Measurements from ENCODE around the gene BTBD10. TPM values are rescaled to one million over a fixed set of nuclear protein-coding genes. Genes with fewer than 3 reads are reported as not detected.

Gene BTBD10
- total and polyA plus RNA-seq, 4 donors = 3.7 to 12.7 (median 8.8) TPM

DNA sequence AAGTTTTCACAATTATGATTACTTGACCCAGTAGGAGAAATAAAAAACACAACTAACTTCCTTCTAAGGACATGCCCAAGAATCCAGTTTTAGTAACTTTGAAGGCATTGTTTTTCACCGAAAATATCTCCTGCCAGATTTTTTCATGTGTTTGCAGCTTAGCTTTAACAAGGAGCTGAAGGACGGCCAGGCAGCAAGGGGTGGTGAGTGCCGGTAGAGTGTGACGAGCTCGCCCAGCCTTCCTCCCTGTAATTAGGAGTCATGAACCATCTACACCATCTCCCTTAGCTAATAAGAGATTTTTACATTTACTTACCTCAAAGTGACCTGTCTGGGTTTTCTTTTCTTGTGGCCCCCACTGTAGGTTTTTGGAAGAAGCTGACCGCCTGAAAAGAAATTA lies 113.4 kb downstream of the BTBD10 start:
- no peak for DNase-seq (ENCODE audit: low spot score)
- H3K9me3 ChIP-seq (ENCODE audit: control insufficient read depth in 4 of 4, low read length in 3 of 4) = no peaks in the 10 kb centered on the region
- WGBS = 98% methylated on average over 6 of the region's 6 CpGs
- H3K4me3 ChIP-seq (ENCODE audit: low read depth in 1 of 3, low read length in 3 of 3) = no peak overlapping the region
- peaks cover 0 to under 1% (median under 1%) of the 10 kb centered on the region in 4 donors for H3K4me1 ChIP-seq (ENCODE audit: control insufficient read depth in 4 of 4, insufficient read depth in 4 of 4, low read length in 3 of 4)
- TF ChIP-seq, protein P1, sequence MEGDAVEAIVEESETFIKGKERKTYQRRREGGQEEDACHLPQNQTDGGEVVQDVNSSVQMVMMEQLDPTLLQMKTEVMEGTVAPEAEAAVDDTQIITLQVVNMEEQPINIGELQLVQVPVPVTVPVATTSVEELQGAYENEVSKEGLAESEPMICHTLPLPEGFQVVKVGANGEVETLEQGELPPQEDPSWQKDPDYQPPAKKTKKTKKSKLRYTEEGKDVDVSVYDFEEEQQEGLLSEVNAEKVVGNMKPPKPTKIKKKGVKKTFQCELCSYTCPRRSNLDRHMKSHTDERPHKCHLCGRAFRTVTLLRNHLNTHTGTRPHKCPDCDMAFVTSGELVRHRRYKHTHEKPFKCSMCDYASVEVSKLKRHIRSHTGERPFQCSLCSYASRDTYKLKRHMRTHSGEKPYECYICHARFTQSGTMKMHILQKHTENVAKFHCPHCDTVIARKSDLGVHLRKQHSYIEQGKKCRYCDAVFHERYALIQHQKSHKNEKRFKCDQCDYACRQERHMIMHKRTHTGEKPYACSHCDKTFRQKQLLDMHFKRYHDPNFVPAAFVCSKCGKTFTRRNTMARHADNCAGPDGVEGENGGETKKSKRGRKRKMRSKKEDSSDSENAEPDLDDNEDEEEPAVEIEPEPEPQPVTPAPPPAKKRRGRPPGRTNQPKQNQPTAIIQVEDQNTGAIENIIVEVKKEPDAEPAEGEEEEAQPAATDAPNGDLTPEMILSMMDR (IDR thresholded peaks at IDR 0.05; ENCODE audit: low read depth, low read length, missing input control) = no peak
- TF ChIP-seq, protein P2, sequence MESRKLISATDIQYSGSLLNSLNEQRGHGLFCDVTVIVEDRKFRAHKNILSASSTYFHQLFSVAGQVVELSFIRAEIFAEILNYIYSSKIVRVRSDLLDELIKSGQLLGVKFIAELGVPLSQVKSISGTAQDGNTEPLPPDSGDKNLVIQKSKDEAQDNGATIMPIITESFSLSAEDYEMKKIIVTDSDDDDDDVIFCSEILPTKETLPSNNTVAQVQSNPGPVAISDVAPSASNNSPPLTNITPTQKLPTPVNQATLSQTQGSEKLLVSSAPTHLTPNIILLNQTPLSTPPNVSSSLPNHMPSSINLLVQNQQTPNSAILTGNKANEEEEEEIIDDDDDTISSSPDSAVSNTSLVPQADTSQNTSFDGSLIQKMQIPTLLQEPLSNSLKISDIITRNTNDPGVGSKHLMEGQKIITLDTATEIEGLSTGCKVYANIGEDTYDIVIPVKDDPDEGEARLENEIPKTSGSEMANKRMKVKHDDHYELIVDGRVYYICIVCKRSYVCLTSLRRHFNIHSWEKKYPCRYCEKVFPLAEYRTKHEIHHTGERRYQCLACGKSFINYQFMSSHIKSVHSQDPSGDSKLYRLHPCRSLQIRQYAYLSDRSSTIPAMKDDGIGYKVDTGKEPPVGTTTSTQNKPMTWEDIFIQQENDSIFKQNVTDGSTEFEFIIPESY (IDR thresholded peaks at IDR 0.05) = no peak
- TF ChIP-seq GABPA (IDR thresholded peaks at IDR 0.05 in 1 of 2, conservative IDR thresholded peaks at IDR 0.05 in 1 of 2) (no peak), JUND (IDR thresholded peaks at IDR 0.05) (no peak), RXRA (IDR thresholded peaks at IDR 0.05) (no peak), SP1 (IDR thresholded peaks at IDR 0.05) (no peak), FOXA1 (IDR thresholded peaks at IDR 0.05) (no peak), FOXA2 (IDR thresholded peaks at IDR 0.05) (no peak)
- H3K27me3 ChIP-seq (ENCODE audit: control insufficient read depth in 4 of 4, insufficient read depth in 4 of 4, low read length in 3 of 4) = no peaks in the 10 kb centered on the region
- no peak overlapping the region for H3K27ac ChIP-seq (ENCODE audit: low read depth in 1 of 2, low read length in 2 of 2)
- peaks cover 2 to 20% (median 15%) of the 10 kb centered on the region in 4 donors for H3K36me3 ChIP-seq (ENCODE audit: control insufficient read depth in 4 of 4, insufficient read depth in 3 of 4, low read depth in 1 of 4, low read length in 3 of 4)
- H3K9ac ChIP-seq (ENCODE audit: low read depth in 1 of 2, low read length in 2 of 2) = no peak overlapping the region

DNA sequence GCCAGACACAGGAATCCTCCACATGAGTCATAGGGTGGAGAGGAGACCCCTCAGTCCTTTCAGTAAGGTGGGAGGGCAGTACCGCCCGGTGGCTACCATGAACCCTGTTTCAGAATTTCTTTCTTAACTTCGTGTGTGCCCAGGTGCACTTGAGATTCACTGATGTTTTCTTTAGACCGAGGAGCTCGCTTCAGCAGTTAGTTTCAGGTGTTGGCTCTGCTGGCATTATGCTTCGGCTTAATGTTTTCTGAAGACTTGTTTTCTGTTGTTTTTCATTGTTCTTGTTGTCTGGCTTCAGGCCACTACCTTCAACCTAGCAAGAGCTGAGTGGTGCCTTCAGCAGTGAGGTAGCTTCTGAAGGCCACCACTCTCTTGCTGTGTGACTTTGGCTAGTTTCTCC lies 114.0 kb downstream of the BTBD10 start:
- no peak overlapping the region for H3K27ac ChIP-seq (ENCODE audit: low read depth in 1 of 2, low read length in 2 of 2)
- DNase-seq (ENCODE audit: low spot score) = no peak
- 96% methylated on average over 6 of the region's 6 CpGs for WGBS
- H3K9me3 ChIP-seq (ENCODE audit: control insufficient read depth in 4 of 4, low read length in 3 of 4) = no peaks in the 10 kb centered on the region
- no peak for TF ChIP-seq RAD21 (IDR thresholded peaks at IDR 0.05)
- peaks cover 0 to 20% (median 11%) of the 10 kb centered on the region in 4 donors for H3K36me3 ChIP-seq (ENCODE audit: control insufficient read depth in 4 of 4, insufficient read depth in 3 of 4, low read depth in 1 of 4, low read length in 3 of 4)
- H3K9ac ChIP-seq (ENCODE audit: low read depth in 1 of 2, low read length in 2 of 2) = no peak overlapping the region
- no peak overlapping the region for H3K4me3 ChIP-seq (ENCODE audit: low read depth in 1 of 3, low read length in 3 of 3)
- H3K27me3 ChIP-seq (ENCODE audit: control insufficient read depth in 4 of 4, insufficient read depth in 4 of 4, low read length in 3 of 4) = no peaks in the 10 kb centered on the region
- H3K4me1 ChIP-seq (ENCODE audit: control insufficient read depth in 4 of 4, insufficient read depth in 4 of 4, low read length in 3 of 4) = peaks cover 0 to 6% (median 3%) of the 10 kb centered on the region in 4 donors

DNA sequence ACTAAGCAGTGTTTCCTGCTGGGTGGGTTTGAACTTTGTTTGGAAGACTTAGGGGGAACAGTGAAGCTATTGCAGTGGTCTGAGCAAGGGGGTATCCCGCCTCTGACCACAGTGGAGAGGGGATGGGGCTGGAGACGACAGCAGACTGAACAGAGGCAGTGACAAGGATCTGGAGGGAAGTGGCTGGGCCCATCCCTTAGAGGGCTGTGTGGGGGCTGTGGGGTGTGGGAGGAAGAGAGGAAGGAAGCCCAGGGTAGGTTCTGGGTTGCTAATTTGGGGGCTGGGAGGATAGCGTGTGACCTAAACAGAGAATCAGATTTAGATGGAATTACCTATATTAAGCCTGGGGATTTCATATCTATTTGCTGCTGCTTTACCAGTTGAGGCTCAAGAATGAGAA lies 114.7 kb downstream of the BTBD10 start:
- H3K27me3 ChIP-seq (ENCODE audit: control insufficient read depth in 4 of 4, insufficient read depth in 4 of 4, low read length in 3 of 4) = no peaks in the 10 kb centered on the region
- no peak overlapping the region for H3K4me3 ChIP-seq (ENCODE audit: low read depth in 1 of 3, low read length in 3 of 3)
- TF ChIP-seq, protein P3, sequence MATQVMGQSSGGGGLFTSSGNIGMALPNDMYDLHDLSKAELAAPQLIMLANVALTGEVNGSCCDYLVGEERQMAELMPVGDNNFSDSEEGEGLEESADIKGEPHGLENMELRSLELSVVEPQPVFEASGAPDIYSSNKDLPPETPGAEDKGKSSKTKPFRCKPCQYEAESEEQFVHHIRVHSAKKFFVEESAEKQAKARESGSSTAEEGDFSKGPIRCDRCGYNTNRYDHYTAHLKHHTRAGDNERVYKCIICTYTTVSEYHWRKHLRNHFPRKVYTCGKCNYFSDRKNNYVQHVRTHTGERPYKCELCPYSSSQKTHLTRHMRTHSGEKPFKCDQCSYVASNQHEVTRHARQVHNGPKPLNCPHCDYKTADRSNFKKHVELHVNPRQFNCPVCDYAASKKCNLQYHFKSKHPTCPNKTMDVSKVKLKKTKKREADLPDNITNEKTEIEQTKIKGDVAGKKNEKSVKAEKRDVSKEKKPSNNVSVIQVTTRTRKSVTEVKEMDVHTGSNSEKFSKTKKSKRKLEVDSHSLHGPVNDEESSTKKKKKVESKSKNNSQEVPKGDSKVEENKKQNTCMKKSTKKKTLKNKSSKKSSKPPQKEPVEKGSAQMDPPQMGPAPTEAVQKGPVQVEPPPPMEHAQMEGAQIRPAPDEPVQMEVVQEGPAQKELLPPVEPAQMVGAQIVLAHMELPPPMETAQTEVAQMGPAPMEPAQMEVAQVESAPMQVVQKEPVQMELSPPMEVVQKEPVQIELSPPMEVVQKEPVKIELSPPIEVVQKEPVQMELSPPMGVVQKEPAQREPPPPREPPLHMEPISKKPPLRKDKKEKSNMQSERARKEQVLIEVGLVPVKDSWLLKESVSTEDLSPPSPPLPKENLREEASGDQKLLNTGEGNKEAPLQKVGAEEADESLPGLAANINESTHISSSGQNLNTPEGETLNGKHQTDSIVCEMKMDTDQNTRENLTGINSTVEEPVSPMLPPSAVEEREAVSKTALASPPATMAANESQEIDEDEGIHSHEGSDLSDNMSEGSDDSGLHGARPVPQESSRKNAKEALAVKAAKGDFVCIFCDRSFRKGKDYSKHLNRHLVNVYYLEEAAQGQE (IDR thresholded peaks at IDR 0.05) = no peak
- TF ChIP-seq, protein P4, sequence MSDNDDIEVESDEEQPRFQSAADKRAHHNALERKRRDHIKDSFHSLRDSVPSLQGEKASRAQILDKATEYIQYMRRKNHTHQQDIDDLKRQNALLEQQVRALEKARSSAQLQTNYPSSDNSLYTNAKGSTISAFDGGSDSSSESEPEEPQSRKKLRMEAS (IDR thresholded peaks at IDR 0.05) = no peak
- no peak for TF ChIP-seq EGR1 (IDR thresholded peaks at IDR 0.05; ENCODE audit: low read depth in 2 of 2)
- TF ChIP-seq, protein P5, sequence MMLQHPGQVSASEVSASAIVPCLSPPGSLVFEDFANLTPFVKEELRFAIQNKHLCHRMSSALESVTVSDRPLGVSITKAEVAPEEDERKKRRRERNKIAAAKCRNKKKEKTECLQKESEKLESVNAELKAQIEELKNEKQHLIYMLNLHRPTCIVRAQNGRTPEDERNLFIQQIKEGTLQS (IDR thresholded peaks at IDR 0.05) = no peak
- TF ChIP-seq FOXA1 (IDR thresholded peaks at IDR 0.05) = no peak
- TF ChIP-seq FOXA2 (IDR thresholded peaks at IDR 0.05) = no peak
- no peak for TF ChIP-seq NR2F2 (IDR thresholded peaks at IDR 0.05)
- TF ChIP-seq JUND (IDR thresholded peaks at IDR 0.05) = no peak
- WGBS = 75% methylated on average over 3 of the region's 3 CpGs
- DNase-seq (ENCODE audit: low spot score) = no peak
- peaks cover 0 to 11% (median 3%) of the 10 kb centered on the region in 4 donors for H3K4me1 ChIP-seq (ENCODE audit: control insufficient read depth in 4 of 4, insufficient read depth in 4 of 4, low read length in 3 of 4)
- no peaks in the 10 kb centered on the region for H3K9me3 ChIP-seq (ENCODE audit: control insufficient read depth in 4 of 4, low read length in 3 of 4)
- no peak overlapping the region for H3K27ac ChIP-seq (ENCODE audit: low read depth in 1 of 2, low read length in 2 of 2)
- H3K9ac ChIP-seq (ENCODE audit: low read depth in 1 of 2, low read length in 2 of 2) = no peak overlapping the region
- H3K36me3 ChIP-seq (ENCODE audit: control insufficient read depth in 4 of 4, insufficient read depth in 3 of 4, low read depth in 1 of 4, low read length in 3 of 4) = peaks cover 0 to 20% (median 11%) of the 10 kb centered on the region in 4 donors
